GM12872 (cell line): ENCODE measurements around the gene SAC3D1.

Experiments used
- CTCF ChIP-seq: IDR thresholded peaks from 3 replicates; pipeline ENCODE4 v1.5.1; 2011; ENCODE audit warnings: low read depth, mild to moderate bottlenecking, low read length, moderate library complexity; ENCODE audit not compliant: insufficient read depth

The SAC3D1 gene

DNA sequence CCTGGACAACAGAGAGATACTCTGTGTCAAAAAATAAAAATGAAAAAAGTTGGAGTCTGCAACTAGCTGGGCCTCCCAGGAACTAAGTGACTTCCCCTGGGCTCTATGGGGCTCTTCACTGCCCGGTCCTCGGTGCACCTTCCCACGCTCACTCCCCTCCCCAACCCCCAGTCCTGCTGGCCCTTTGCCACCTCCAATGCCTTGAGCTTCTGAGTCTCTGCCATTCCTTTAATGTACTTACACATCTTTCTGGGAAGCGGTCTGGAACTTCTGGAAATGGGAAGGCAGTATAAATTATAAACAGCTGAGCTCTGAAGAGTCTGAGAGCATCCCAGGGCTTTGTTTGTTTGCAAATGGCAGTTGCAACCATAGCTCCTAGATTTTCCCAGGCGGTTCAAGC lies 38.3 kb upstream of the SAC3D1 start:
- no peak for TF ChIP-seq CTCF

DNA sequence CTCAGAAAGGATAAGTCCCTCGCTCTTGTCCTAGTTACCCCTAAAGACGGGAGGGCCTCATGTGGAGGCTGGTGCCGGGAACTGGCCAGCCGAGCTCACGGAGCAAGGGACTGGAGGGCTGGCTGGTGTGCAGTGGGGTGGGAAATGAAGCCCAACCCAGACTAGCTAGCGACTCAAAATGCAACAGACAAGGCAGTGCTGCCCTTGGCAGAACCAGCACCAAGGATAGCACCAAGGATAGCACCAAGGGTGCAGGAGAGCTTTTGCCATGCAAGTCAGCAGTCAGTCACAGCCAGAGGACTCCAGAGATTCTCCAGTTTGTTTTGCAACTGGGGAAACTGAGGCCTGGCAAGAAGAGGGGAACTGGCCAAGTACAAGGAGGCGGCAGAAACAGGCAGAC lies 37.7 kb upstream of the SAC3D1 start:
- no peak for TF ChIP-seq CTCF

DNA sequence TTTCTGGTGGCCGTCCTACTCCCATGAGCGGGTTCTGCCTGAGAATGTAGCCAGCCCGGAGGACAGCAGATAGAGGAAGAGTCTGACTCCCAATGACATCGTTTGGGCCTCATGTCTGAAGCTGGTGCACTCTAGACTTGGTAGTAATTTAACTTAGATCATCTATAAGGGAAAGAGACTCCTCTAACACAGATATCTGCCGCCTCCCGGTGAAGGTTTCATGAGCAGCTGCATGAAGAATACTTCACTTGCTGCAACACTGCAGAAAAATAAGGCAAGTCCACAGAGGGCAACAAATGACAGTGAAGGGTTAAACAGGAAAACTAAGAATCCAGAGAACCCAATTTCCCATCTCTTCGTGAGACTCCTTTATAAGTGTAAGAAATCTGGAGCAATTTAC lies 33.0 kb upstream of the SAC3D1 start:
- TF ChIP-seq CTCF: no peak

DNA sequence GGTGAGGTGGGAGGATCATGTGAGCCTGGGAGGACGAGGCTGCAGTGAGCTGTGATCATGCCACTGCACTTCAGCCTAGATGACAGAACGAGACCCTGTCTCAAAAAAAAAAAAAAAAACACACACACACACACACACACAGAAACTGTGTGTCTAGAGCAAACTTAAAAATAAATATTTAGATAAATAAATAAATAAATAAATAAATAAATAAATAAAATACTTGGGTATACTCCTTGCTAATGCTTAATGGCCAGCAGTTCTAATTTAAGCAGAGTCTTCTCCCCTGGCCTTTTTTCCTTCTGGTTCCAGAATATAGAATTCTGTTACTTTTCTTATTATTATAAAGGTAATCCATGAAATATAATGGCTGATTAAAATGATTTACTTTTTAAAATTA lies 32.1 kb upstream of the SAC3D1 start:
- no peak for TF ChIP-seq CTCF

GRCh38 chr11:65013130-65013887 lies 27.7 kb upstream of the SAC3D1 start:
- peak; percentile 69 for TF ChIP-seq CTCF

GRCh38 chr11:65013888-65014725 lies 26.9 kb upstream of the SAC3D1 start, which contains the start of gene ARL2:
TSS of gene ARL2 (plus strand) at chr11:65014160. CDS start at chr11:65014208, 48 bp downstream.
- peak; percentile 74 for TF ChIP-seq CTCF

GRCh38 chr11:65014726-65015227 lies 26.2 kb upstream of the SAC3D1 start:
- TF ChIP-seq CTCF: no peak
